ENCODE measurements around the gene JOSD1.

The JOSD1 gene

DNA sequence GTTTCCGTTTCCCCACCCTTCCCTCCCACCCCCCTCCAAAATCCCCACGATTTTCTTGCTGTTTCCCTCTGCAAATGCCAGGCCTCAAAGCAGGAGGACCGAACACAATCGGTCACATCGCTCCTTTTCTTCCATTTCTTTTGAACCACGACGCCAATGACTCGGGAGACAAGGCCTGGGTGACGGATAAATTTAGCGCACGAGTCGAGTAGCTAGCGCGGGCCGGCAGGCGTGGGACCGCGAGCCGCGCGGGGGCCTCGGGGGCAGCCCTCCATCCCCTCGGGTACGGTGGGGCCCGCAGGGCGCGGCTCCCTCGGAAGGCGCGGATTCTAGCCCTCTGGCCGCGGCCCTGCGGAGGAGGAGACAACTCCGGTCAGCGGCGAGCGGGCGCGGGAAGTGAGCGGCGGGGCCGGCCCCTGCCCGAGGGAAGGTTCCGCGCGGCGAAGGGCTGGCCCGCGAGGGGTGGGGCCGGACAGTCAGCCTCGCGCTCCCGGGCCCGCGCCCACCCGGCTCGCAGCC, 414 bp downstream of the JOSD1 start:
- in situ Hi-C loops (cut with MboI; ENCODE audit: low pct_unique_long_range_greater_than_20kb, low sequenced_read_pairs, unreplicated experiment), result no loop called here
- no peak for DNase-seq (ENCODE audit: low spot score)
- TF ChIP-seq, protein P1, sequence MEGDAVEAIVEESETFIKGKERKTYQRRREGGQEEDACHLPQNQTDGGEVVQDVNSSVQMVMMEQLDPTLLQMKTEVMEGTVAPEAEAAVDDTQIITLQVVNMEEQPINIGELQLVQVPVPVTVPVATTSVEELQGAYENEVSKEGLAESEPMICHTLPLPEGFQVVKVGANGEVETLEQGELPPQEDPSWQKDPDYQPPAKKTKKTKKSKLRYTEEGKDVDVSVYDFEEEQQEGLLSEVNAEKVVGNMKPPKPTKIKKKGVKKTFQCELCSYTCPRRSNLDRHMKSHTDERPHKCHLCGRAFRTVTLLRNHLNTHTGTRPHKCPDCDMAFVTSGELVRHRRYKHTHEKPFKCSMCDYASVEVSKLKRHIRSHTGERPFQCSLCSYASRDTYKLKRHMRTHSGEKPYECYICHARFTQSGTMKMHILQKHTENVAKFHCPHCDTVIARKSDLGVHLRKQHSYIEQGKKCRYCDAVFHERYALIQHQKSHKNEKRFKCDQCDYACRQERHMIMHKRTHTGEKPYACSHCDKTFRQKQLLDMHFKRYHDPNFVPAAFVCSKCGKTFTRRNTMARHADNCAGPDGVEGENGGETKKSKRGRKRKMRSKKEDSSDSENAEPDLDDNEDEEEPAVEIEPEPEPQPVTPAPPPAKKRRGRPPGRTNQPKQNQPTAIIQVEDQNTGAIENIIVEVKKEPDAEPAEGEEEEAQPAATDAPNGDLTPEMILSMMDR (IDR thresholded peaks at IDR 0.05; ENCODE audit: extremely low read depth, insufficient read depth, missing control alignments), result no peak

DNA sequence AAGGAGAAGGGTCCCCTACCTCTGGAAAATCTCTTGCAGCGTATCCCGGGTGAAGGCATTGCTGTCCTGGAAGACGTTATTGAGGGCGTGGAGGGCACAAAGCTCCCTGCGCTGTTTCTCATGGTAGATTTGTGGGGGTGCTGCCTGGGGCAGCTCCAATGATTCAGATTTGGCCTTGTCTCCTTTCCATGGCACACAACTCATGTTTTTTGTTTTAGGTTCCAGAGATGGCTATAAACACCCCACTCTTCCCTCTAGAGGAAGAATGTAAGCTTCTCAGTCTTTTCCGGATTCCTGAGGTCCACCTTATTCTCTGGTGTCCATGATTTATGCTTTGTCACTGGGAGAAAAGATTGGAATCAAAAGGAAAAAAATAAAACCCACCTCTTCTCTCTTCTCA, 959 bp downstream of the JOSD1 start:
- DNase-seq (ENCODE audit: low spot score), result no peak
- in situ Hi-C loops (cut with MboI; ENCODE audit: low pct_unique_long_range_greater_than_20kb, low sequenced_read_pairs, unreplicated experiment), result no loop called here
- TF ChIP-seq, protein P1 (IDR thresholded peaks at IDR 0.05; ENCODE audit: extremely low read depth, insufficient read depth, missing control alignments), result no peak

DNA sequence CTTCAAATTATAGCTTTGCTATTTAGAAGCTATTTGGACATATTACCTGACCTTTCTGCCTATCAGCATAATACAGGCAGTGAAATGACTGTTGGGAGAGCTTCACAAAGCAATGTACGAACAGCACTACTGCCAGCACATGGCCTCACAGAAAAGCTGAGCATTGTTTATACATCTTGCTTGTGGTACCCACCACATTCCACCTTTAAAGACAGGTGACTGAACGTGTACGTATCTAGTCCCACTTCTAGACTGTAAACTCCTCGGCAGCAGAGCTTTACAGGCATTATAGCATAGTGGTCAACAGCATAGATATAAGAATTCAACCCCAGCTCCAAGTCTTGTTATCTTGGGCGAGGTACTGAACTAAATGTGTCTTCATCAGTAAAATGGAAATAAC, 1.6 kb downstream of the JOSD1 start:
- DNase-seq (ENCODE audit: low spot score), result no peak
- TF ChIP-seq, protein P1 (IDR thresholded peaks at IDR 0.05; ENCODE audit: extremely low read depth, insufficient read depth, missing control alignments), result no peak
- in situ Hi-C loops (cut with MboI; ENCODE audit: low pct_unique_long_range_greater_than_20kb, low sequenced_read_pairs, unreplicated experiment), result no loop called here

DNA sequence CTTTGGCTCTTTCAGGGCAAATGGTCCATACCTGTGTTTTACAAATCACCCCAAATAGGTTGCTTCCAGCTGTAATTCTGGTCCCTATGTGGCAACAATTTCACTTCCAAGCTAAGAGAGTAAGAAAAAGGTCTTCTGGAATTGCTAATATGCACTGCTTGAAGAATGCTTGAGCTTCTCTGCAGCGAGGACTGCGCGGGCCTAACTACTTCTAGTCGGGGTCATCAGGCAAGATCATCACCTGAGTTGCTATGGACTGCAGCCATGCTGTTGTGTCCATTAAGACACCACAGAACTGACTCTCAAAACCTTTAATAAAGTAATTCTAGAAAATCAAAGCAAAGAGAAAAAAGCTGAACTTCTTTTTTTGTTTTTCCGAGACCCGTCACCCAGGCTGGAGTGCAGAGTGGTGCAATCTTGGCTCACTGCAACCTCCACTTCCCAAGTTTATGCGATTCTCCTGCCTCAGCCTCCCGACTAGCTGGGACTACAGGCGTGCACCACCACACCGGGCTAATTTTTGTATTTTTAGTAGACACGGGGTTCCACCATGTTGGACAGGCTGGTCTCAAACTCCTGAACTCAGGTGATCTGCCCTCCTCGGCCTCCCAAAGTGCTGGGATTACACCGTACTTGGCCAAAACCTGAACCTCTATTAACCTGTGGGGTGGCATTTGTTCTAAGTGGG, 2.2 kb downstream of the JOSD1 start:
- in situ Hi-C loops (cut with MboI; ENCODE audit: low pct_unique_long_range_greater_than_20kb, low sequenced_read_pairs, unreplicated experiment), result no loop called here

DNA sequence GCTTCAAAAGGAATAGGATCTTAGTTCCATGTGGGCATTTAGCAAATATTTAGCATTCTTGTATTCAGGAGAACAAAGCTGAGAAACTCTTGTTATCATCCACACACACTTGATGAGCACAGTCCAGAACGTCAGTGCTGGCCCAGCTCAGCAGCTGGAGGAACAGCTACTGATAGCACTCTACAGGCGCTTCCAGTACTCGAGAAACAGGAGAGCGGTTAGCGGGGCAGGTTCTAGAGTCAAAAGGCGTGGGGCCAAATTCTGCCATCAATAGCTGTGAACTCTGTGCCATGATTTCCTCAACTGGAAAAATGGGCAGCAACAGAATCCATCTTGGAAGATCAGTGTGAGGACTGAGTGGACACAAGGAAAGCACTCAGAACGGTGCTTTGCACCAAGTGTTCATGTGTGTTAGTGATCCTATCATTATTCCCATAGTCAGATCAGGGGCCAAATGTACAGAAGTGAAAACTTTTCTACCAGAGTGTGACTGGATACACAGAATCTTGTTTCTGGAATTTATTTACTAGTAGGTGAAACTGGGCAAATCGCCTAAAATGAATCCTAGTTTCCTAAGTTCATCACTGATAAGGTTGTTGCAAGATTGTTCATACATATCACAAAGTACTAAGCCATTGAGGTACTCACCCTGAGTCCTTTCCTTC, 3.2 kb downstream of the JOSD1 start:
- TF ChIP-seq, protein P1 (IDR thresholded peaks at IDR 0.05; ENCODE audit: extremely low read depth, insufficient read depth, missing control alignments), result no peak
- in situ Hi-C loops (cut with MboI; ENCODE audit: low pct_unique_long_range_greater_than_20kb, low sequenced_read_pairs, unreplicated experiment), result no loop called here
- no peak for DNase-seq (ENCODE audit: low spot score)

More for the DNA sequence above, 2.2 kb downstream of the JOSD1 start:
- TF ChIP-seq, protein P1 (IDR thresholded peaks at IDR 0.05; ENCODE audit: extremely low read depth, insufficient read depth, missing control alignments), result no peak
- DNase-seq (ENCODE audit: low spot score), result no peak

DNA sequence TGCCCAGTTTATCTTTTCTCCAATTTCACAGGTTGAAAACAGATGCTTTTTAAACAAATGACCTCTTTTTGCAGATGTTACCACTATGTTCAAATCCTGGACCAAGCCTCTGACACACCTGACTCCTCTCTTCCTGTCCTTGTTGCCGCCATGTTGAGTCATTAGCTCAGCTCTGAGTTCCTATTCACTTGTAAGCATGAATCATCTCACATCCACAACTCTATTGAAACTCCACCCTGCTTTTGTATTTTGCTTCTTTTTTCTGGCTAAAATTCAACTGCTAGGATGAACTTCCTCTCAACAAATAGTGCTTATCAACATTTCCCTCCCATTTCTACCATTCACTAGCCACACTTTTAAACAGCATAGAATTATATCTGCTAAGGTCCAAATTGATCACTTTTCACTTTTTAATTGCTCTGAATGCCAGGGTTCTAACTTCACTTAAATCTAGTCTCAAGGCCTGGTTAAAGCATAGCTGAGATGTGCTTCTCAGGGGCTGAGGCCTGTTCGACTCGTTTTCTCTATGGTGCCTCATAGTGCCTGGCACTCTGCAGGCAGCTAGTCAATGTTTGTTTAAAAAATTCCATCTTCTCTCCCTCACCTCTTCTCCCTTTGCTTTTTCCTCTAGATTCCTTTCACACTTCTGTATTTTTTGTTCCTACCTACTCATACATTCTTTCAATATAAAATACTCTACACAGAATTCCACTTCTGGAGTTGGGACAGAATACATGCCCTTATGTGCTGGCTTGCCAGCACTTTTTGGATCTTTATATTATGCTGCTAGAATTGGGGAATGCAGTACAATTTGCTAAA, 3.9 kb downstream of the JOSD1 start:
- DNase-seq (ENCODE audit: low spot score), result no peak
- in situ Hi-C loops (cut with MboI; ENCODE audit: low pct_unique_long_range_greater_than_20kb, low sequenced_read_pairs, unreplicated experiment), result no loop called here
- TF ChIP-seq, protein P1 (IDR thresholded peaks at IDR 0.05; ENCODE audit: extremely low read depth, insufficient read depth, missing control alignments), result no peak
